NCI-H524 (cell line): Measurements from ENCODE around the gene MYH13.

Source experiments
- DNase-seq, 2 experiments: peaks; one replicate each; lab custom pipeline; 2025; lab: John Stamatoyannopoulos, UW

The MYH13 gene

DNA sequence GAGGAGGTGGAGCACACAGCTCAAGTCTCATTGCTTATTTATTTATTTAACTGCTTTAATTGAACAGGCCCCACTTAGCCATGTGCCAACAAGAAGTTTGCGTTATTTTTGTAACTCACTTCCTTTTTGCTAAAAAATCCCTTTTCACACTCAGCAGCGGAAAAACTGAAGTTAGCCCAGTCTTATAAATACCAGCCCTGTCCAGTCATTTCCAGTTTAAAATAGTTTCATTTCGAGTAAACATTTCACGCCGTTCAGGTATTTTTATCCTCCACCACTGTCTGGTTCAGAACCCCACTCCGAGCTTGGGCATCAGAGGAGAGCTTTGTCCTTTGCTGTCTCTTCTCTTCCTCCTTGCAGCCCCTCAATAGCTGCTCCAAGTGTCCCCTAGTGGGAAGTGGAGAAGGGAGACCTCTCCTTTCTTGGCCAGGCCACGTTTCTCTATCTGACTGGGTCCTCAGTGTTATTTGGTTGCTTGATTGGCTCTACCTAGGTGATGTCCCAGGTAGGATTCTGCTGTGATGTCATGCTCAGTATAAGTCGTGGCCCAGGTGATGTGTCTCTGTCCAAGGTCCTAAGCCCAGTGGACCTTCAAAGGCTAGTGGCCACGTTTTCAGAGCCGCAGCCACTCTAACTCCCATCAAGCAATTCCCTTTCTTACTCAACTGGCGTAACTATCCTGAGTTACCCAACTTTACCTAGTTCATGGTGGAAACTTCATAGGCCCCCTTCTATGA is 121.4 kb downstream of the MYH13 start:
- DNase-seq = no peak
